ENCODE results near the gene MAEA. TPM values are rescaled to one million over a fixed set of nuclear protein-coding genes. Genes with fewer than 3 reads are reported as not detected.
A peak's percentile ranks its signal among the peaks of the same experiment; 100 is the strongest.

MAEA gene
- polyA plus RNA-seq, 3 donors: 34.3 to 83.5 (median 37.7) TPM

GRCh38 chr4:1244978-1245471, 44.7 kb upstream of the MAEA start:
- DNase-seq: no peak
- Histone ChIP-seq H3K4me3 (replicated peaks in 1 of 3; ENCODE audit: low read depth in 2 of 3, low read length in 3 of 3) (no peak overlapping the region), H3K9ac (ENCODE audit: insufficient read depth, low read length, poor library complexity, severe bottlenecking) (no peak overlapping the region), H3K4me1 (ENCODE audit: control insufficient read depth in 1 of 2, insufficient read depth in 2 of 2, low read length in 2 of 2) (peaks cover 26 to 34% of the 10 kb centered on the region in 2 donors), H3K9me3 (replicated peaks in 1 of 2; ENCODE audit: control insufficient read depth in 1 of 2, insufficient read depth in 1 of 2, low read length in 2 of 2) (no peaks in the 10 kb centered on the region), H4K20me1 (ENCODE audit: insufficient read depth, low read length) (peaks cover 78% of the 10 kb centered on the region), H2AFZ (ENCODE audit: insufficient read depth, low read depth, low read length, poor library complexity, severe bottlenecking) (no peak overlapping the region), H3K27ac (ENCODE audit: low read depth in 1 of 2, low read length in 2 of 2) (peak overlapping the region in 1 of 2 donors; percentile 90), H3K27me3 (ENCODE audit: control insufficient read depth in 2 of 2, insufficient read depth in 2 of 2, low read length in 2 of 2) (no peaks in the 10 kb centered on the region), H3K36me3 (replicated peaks in 1 of 2; ENCODE audit: control insufficient read depth in 1 of 2, insufficient read depth in 2 of 2, low read length in 2 of 2) (peaks cover 17 to 22% of the 10 kb centered on the region in 2 donors), H3K4me2 (replicated peaks; ENCODE audit: extremely low read depth, low read length, poor library complexity, severe bottlenecking) (no peak overlapping the region), H3K79me2 (ENCODE audit: insufficient read depth, low read length) (peaks cover 80% of the 10 kb centered on the region)
- intact Hi-C loops (cut with micrococcal nuclease): loop anchor here (5.0 kb wide), 5 partner anchors 42 to 627 kb away; partner anchors contain the start of genes NSD2 (in 2 of the 2) and MAEA (in 1 of the 2)
- H3K4me1 Mint-ChIP-seq: peaks cover 42% of the 10 kb centered on the region
- H3K4me3 Mint-ChIP-seq: no peak overlapping the region
- WGBS (ENCODE audit: insufficient coverage): 96% methylated on average over 19 of the region's 19 CpGs
- H3K9me3 Mint-ChIP-seq: no peaks in the 10 kb centered on the region
- peak overlapping the region in 4 of 7 donors; percentile 58 to 80 (median 73) for H3K27ac Mint-ChIP-seq
- no peak for TF ChIP-seq CTCF (IDR thresholded peaks at IDR 0.05)
- H3K36me3 Mint-ChIP-seq: peaks cover 12 to 30% of the 10 kb centered on the region in 2 donors
- H3K27me3 Mint-ChIP-seq (ENCODE audit: low read depth in 3 of 3): peaks cover 0 to 4% (median 0%) of the 10 kb centered on the region in 3 donors

GRCh38 chr4:1245481-1246051, 44.1 kb upstream of the MAEA start:
- H4K20me1 ChIP-seq (ENCODE audit: insufficient read depth, low read length): peaks cover 74% of the 10 kb centered on the region
- peak overlapping the region in 1 of 2 donors; percentile 90 for H3K27ac ChIP-seq (ENCODE audit: low read depth in 1 of 2, low read length in 2 of 2)
- H3K4me2 ChIP-seq (replicated peaks; ENCODE audit: extremely low read depth, low read length, poor library complexity, severe bottlenecking): no peak overlapping the region
- H3K9ac ChIP-seq (ENCODE audit: insufficient read depth, low read length, poor library complexity, severe bottlenecking): peak overlapping the region; percentile 85
- no peak for TF ChIP-seq CTCF (IDR thresholded peaks at IDR 0.05)
- H3K27me3 Mint-ChIP-seq (ENCODE audit: low read depth in 3 of 3): peaks cover 0 to 4% (median 0%) of the 10 kb centered on the region in 3 donors
- H3K9me3 ChIP-seq (replicated peaks in 1 of 2; ENCODE audit: control insufficient read depth in 1 of 2, insufficient read depth in 1 of 2, low read length in 2 of 2): no peaks in the 10 kb centered on the region
- H3K36me3 ChIP-seq (replicated peaks in 1 of 2; ENCODE audit: control insufficient read depth in 1 of 2, insufficient read depth in 2 of 2, low read length in 2 of 2): peaks cover 14 to 17% of the 10 kb centered on the region in 2 donors
- DNase-seq: no peak
- H2AFZ ChIP-seq (ENCODE audit: insufficient read depth, low read depth, low read length, poor library complexity, severe bottlenecking): no peak overlapping the region
- 87% methylated on average over 17 of the region's 26 CpGs for WGBS (ENCODE audit: insufficient coverage)
- H3K4me1 Mint-ChIP-seq: peaks cover 47% of the 10 kb centered on the region
- H3K4me1 ChIP-seq (ENCODE audit: control insufficient read depth in 1 of 2, insufficient read depth in 2 of 2, low read length in 2 of 2): peaks cover 31 to 40% of the 10 kb centered on the region in 2 donors
- peaks cover 12 to 29% of the 10 kb centered on the region in 2 donors for H3K36me3 Mint-ChIP-seq
- no peaks in the 10 kb centered on the region for H3K27me3 ChIP-seq (ENCODE audit: control insufficient read depth in 2 of 2, insufficient read depth in 2 of 2, low read length in 2 of 2)
- peaks cover 83% of the 10 kb centered on the region for H3K79me2 ChIP-seq (ENCODE audit: insufficient read depth, low read length)
- intact Hi-C loops (cut with micrococcal nuclease): loop anchor here (5.0 kb wide), 5 partner anchors 42 to 627 kb away; partner anchors contain the start of genes NSD2 (in 2 of the 2) and MAEA (in 1 of the 2)
- H3K27ac Mint-ChIP-seq: peak overlapping the region in 4 of 7 donors; percentile 35 to 94 (median 68)
- H3K9me3 Mint-ChIP-seq: peaks cover 0 to 2% (median 0%) of the 10 kb centered on the region in 7 donors
- H3K4me3 ChIP-seq (replicated peaks in 1 of 3; ENCODE audit: low read depth in 2 of 3, low read length in 3 of 3): no peak overlapping the region
- no peak overlapping the region for H3K4me3 Mint-ChIP-seq
